ENCODE results near the gene NISCH. TPM values are rescaled to one million over a fixed set of nuclear protein-coding genes. Genes with fewer than 3 reads are reported as not detected.

The NISCH gene
- total RNA-seq, 1 donor from 2014 or later, result 240 TPM

DNA sequence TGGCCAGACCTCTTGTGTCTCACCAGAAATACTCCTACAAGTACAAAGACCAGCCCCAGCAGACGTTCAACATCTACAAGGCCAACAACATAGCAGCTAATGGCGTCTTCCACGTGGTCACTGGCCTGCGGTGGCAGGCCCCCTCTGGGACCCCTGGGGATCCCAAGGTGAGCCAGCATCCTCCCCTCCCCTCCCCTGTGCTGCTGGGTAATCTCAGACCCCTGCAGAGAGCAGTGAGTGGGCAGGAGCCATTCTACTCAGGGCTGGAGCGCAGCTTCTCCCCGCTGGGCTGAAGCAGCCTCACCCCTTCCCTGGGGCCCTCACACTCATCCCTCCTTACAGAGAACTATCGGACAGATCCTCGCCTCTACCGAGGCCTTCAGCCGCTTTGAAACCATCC is 49.6 kb downstream of the NISCH start:
- H3K36me3 Mint-ChIP-seq, result no peaks in the 10 kb centered on the region

DNA sequence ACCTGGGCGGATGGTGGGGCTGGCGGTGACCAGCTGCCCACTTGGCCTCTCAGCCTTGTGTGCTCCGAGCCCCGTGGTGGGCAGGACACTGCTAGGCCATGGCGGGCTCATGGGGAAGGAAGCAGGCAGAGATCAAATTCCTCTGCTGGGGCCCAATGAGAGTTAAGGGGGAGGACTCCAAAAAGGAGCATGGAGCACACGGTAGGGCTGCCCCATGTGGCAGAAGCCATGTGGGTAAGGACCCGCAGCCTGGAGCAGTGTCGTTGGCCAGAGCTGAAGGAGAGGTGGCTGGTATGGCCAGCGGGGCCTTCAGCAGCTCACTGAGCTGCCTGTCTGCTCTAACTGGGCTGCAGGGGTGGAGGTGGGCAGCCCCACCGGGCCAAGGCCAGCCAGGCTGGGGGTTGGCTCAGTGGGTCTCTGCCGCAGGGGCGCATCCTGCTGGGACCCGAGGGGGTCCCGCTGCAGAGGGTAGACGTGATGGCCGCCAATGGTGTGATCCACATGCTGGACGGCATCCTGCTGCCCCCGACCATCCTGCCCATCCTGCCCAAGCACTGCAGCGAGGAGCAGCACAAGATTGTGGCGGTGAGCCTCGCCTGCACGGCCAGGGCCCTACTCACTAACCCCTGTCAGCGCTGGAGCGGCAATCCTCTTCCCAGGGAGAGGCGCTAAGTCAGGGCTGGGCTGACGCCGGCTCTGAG is 51.0 kb downstream of the NISCH start:
- no peak for DNase-seq (ENCODE audit: low spot score in 2 of 2, unreplicated experiment in 2 of 2)
- TF ChIP-seq, protein P1, sequence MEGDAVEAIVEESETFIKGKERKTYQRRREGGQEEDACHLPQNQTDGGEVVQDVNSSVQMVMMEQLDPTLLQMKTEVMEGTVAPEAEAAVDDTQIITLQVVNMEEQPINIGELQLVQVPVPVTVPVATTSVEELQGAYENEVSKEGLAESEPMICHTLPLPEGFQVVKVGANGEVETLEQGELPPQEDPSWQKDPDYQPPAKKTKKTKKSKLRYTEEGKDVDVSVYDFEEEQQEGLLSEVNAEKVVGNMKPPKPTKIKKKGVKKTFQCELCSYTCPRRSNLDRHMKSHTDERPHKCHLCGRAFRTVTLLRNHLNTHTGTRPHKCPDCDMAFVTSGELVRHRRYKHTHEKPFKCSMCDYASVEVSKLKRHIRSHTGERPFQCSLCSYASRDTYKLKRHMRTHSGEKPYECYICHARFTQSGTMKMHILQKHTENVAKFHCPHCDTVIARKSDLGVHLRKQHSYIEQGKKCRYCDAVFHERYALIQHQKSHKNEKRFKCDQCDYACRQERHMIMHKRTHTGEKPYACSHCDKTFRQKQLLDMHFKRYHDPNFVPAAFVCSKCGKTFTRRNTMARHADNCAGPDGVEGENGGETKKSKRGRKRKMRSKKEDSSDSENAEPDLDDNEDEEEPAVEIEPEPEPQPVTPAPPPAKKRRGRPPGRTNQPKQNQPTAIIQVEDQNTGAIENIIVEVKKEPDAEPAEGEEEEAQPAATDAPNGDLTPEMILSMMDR (IDR thresholded peaks at IDR 0.05; ENCODE audit: unreplicated experiment), result no peak
- Mint-ChIP-seq H3K36me3 (no peaks in the 10 kb centered on the region), H3K27me3 (ENCODE audit: low read depth) (no peaks in the 10 kb centered on the region), H3K4me1 (no peaks in the 10 kb centered on the region), H3K9me3 (no peaks in the 10 kb centered on the region), H3K4me3 (no peak overlapping the region), H3K27ac (no peak overlapping the region)

More for the DNA sequence above, 49.6 kb downstream of the NISCH start:
- Mint-ChIP-seq H3K4me1 (no peaks in the 10 kb centered on the region), H3K9me3 (no peaks in the 10 kb centered on the region), H3K4me3 (no peak overlapping the region), H3K27ac (no peak overlapping the region), H3K27me3 (ENCODE audit: low read depth) (no peaks in the 10 kb centered on the region)
- DNase-seq (ENCODE audit: low spot score in 2 of 2, unreplicated experiment in 2 of 2), result no peak
- TF ChIP-seq, protein P1 (IDR thresholded peaks at IDR 0.05; ENCODE audit: unreplicated experiment), result no peak

DNA sequence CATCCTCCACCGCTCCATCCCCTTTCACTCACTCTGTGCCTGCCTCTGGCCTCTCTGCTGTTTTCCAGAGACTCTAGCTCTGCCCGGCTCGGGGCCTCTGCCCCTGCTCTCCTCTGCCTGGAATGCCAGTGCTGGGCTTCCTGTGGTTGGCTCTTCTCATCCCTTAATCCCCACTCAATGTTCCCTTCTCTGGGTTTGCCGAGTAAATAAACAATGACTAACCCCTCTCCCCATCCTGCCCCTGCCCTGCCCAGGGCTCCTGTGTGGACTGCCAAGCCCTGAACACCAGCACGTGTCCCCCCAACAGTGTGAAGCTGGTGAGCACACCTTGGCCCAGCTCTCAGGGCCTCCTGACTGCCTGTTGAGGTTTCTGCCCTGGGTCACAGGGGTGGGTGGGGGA is 52.0 kb downstream of the NISCH start:
- Mint-ChIP-seq H3K4me3 (no peak overlapping the region), H3K4me1 (no peaks in the 10 kb centered on the region), H3K9me3 (no peaks in the 10 kb centered on the region), H3K27me3 (ENCODE audit: low read depth) (no peaks in the 10 kb centered on the region), H3K27ac (no peak overlapping the region), H3K36me3 (no peaks in the 10 kb centered on the region)
- no peak for DNase-seq (ENCODE audit: low spot score in 2 of 2, unreplicated experiment in 2 of 2)
- TF ChIP-seq, protein P1 (IDR thresholded peaks at IDR 0.05; ENCODE audit: unreplicated experiment), result no peak

DNA sequence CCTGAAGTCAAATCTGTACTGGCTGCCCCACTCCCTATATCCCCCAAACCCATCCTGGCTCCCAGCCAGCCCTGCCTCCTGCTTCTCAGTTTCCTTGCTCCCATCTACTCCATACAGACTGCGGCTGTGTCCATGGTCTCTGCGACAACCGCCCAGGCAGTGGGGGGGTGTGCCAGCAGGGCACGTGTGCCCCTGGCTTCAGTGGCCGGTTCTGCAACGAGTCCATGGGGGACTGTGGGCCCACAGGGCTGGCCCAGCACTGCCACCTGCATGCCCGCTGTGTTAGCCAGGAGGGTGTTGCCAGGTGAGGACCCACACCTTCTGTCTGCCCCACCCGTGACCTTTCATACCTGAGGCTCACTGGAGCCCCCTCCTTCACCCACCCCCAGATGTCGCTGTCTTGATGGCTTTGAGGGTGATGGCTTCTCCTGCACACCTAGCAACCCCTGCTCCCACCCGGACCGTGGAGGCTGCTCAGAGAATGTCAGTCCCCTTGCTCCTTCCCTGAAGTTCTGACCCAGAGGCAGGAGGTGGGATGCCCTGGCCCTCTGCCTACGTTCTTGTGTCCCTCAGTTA is 54.4 kb downstream of the NISCH start:
- no peak for DNase-seq (ENCODE audit: low spot score in 2 of 2, unreplicated experiment in 2 of 2)
- no peak overlapping the region for H3K27ac Mint-ChIP-seq
- TF ChIP-seq, protein P1 (IDR thresholded peaks at IDR 0.05; ENCODE audit: unreplicated experiment), result no peak
- no peak overlapping the region for H3K4me3 Mint-ChIP-seq
- no peaks in the 10 kb centered on the region for H3K36me3 Mint-ChIP-seq
- no peaks in the 10 kb centered on the region for H3K27me3 Mint-ChIP-seq (ENCODE audit: low read depth)
- no peaks in the 10 kb centered on the region for H3K4me1 Mint-ChIP-seq
- H3K9me3 Mint-ChIP-seq, result no peaks in the 10 kb centered on the region

DNA sequence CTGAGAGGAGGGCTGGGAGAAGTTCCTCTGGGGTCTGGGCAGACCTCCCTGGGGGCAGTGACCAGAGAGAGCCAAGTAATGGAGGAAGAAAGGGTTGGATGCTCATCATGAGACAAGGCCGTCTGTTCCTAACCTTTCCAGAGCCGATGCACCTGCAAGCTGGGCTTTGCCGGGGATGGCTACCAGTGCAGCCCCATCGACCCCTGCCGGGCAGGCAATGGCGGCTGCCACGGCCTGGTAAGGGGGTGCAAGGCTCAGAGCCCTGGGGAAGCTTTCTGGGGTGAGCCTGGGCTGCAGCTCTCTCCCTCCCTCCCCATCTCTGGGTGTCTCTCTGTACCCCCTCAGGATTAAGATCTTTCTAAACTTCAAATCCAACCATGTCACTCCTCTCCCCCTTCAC is 56.1 kb downstream of the NISCH start:
- no peak for DNase-seq (ENCODE audit: low spot score in 2 of 2, unreplicated experiment in 2 of 2)
- TF ChIP-seq, protein P1 (IDR thresholded peaks at IDR 0.05; ENCODE audit: unreplicated experiment), result no peak
- Mint-ChIP-seq H3K4me3 (no peak overlapping the region), H3K9me3 (no peaks in the 10 kb centered on the region), H3K36me3 (no peaks in the 10 kb centered on the region), H3K27me3 (ENCODE audit: low read depth) (no peaks in the 10 kb centered on the region), H3K27ac (no peak overlapping the region), H3K4me1 (no peaks in the 10 kb centered on the region)

Data from mesothelial cell of epicardium (in vitro differentiated cells).